Calu3 (cell line): ENCODE results near the gene DDTL. TPM values are rescaled to one million over a fixed set of nuclear protein-coding genes. Genes with fewer than 3 reads are reported as not detected.
"Not testable (repeated sequence)": the region's sequence is repeated elsewhere in the genome, so short reads cannot be mapped to it uniquely, and the experiment has no call there.

ENCODE experiments used
- BruUV-seq: library from RNA; stranded (reverse); fragments of 400-500 nt; replicated peaks from 2 replicates; lab custom pipeline; 2021; lab: Mats Ljungman, UMichigan
- CTCF ChIA-PET: fragments of 300-600 bp; sonication (Branson Sonifier 250); formaldehyde crosslinking; loops from one replicate; lab custom pipeline; 2022; ENCODE audit warnings: antibody characterized with exemption; lab: Charles Lee
- DNase-seq: peaks from one replicate; pipeline ENCODE4 v3.0.0; 2022
- H3K27ac Mint-ChIP-seq: one replicate; pipeline ENCODE4 v1.8.0; 2022; ENCODE audit warnings: mixed read lengths; ENCODE audit not compliant: unreplicated experiment
- H3K27me3 Mint-ChIP-seq: one replicate; pipeline ENCODE4 v1.8.0; 2022; ENCODE audit warnings: mixed read lengths; ENCODE audit not compliant: unreplicated experiment
- H3K36me3 Mint-ChIP-seq: one replicate; pipeline ENCODE4 v1.8.0; 2022; ENCODE audit warnings: mild to moderate bottlenecking, moderate library complexity, mixed read lengths; ENCODE audit not compliant: insufficient read depth, unreplicated experiment
- H3K4me1 Mint-ChIP-seq: one replicate; pipeline ENCODE4 v1.8.0; 2022; ENCODE audit warnings: mild to moderate bottlenecking, low read depth, mixed read lengths; ENCODE audit not compliant: unreplicated experiment
- H3K4me3 Mint-ChIP-seq: one replicate; pipeline ENCODE4 v1.8.0; 2022; ENCODE audit warnings: mild to moderate bottlenecking, low read depth, moderate library complexity, mixed read lengths; ENCODE audit not compliant: unreplicated experiment
- H3K9me3 Mint-ChIP-seq: one replicate; pipeline ENCODE4 v1.8.0; 2022; ENCODE audit warnings: low read depth, mixed read lengths; ENCODE audit not compliant: unreplicated experiment
- CTCF ChIP-seq: fragments of 200-600 bp; IDR thresholded peaks from one replicate; pipeline ENCODE4 v1.8.0; 2022; ENCODE audit warnings: antibody characterized with exemption; ENCODE audit not compliant: unreplicated experiment
- intact Hi-C: fragments of 100-400 bp; cut with micrococcal nuclease; formaldehyde crosslinking; loops from one replicate; pipeline ENCODE4 v1.10.0; 2022; ENCODE audit not compliant: unreplicated experiment
- total RNA-seq: library from RNA; stranded (reverse); gene quantifications from 2 replicates; pipeline ENCODE4 v1.2.3, GENCODE V29; 2022

DDTL gene
- total RNA-seq, 1 experiment from 2014 or later, result 3.4 TPM

DNA sequence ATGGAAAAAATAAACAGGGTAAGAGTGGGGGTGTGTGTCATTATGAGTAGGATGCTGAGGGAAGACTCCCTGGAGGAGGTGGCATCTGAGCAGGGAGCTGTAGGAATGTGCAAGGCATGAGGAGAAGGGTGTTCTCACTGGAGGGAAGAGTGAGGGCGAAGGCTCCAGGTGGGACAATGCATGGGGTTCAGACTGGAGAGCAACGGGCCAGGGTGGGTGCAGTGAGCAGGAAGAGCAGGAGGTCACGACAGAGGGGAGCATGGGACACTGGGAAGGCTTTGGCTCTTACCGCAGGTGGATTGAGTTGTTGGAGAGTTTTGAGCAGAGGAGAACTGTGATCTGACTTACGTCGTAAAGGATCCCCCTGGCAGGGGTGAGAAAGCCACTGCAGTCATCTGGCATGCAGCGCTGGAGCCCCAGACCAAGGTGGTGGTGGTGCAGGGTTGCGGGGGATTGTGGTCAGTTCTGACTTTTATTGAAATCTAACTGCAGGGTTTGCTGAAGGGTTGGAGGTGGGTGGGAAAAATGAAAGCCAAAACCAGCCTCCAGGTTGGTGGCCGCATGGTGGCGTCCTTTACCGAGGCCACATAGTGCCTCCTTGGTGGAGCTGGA lies 13.8 kb upstream of the DDTL start:
- H3K27me3 Mint-ChIP-seq, result peaks cover 12% of the 10 kb centered on the region
- H3K4me1 Mint-ChIP-seq, intact Hi-C loops, H3K4me3 Mint-ChIP-seq, H3K36me3 Mint-ChIP-seq, H3K9me3 Mint-ChIP-seq, DNase-seq, CTCF ChIA-PET, BruUV-seq, H3K27ac Mint-ChIP-seq: not testable (repeated sequence)

GRCh38 chr22:23953485-23953884 lies 13.2 kb upstream of the DDTL start:
- intact Hi-C loops, DNase-seq, BruUV-seq, H3K9me3 Mint-ChIP-seq, H3K4me3 Mint-ChIP-seq, H3K4me1 Mint-ChIP-seq, H3K27ac Mint-ChIP-seq, CTCF ChIA-PET, H3K36me3 Mint-ChIP-seq: not testable (repeated sequence)
- H3K27me3 Mint-ChIP-seq, result peaks cover 12% of the 10 kb centered on the region

DNA sequence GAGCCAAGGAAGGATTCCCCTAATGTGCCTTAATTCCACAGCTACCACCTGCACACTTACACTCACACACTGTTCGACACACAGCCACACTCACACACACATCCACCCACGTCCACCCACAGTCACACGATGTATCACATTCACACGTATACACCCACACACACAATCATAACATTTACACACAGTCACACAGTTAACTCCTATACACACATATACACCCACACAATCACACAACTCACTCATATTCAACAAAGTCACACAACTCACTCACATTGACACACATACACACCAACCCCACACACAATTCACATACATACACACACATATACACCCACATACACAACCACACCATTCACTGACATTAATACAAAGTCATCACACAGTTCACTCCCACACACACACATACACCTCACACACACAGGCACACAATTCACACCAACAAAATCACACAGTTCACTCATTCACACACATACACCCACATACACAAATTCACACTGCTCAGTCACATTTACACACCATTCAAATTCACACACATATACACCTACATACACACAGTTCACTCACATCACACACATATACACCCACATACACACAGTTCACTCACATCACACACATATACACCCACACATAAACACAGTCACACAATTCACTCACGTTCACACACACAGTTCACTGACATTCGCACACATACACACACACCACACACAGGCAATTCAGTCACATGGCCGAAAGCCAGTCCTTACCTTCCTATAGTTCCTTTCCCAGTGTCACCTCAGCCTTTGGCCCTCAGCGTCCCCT lies 12.3 kb upstream of the DDTL start:
- H3K36me3 Mint-ChIP-seq, H3K4me1 Mint-ChIP-seq, H3K9me3 Mint-ChIP-seq, intact Hi-C loops, CTCF ChIA-PET, BruUV-seq, H3K27ac Mint-ChIP-seq, H3K4me3 Mint-ChIP-seq, DNase-seq: not testable (repeated sequence)
- peaks cover 12% of the 10 kb centered on the region for H3K27me3 Mint-ChIP-seq

GRCh38 chr22:23954991-23955305 lies 11.7 kb upstream of the DDTL start:
- H3K4me1 Mint-ChIP-seq, H3K27ac Mint-ChIP-seq, H3K9me3 Mint-ChIP-seq, H3K4me3 Mint-ChIP-seq, CTCF ChIA-PET, DNase-seq, H3K36me3 Mint-ChIP-seq, BruUV-seq: not testable (repeated sequence)
- H3K27me3 Mint-ChIP-seq, result peaks cover 12% of the 10 kb centered on the region
- intact Hi-C loops, result loop anchor here (5.0 kb wide), 1 partner anchor 93 kb away; no protein-coding TSS in a partner anchor

DNA sequence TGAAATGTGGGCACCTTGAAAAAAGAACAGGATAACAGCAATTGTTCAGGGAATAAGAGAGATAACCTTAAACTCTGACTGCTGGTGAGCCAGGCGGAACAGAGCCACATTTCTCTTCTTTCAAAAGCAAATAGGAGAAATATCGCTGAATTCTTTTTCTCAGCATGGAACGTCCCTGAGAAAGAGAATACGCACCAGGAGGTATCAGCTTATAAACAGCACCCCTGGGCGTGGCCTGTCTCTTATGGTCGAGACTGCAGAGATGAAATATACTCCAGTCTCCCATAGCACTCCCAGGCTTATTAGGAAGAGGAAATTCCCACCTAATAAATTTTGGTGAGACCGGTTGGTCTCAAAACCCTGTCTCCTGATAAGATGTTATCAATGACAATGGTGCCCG lies 10.8 kb upstream of the DDTL start:
- peaks cover 12% of the 10 kb centered on the region for H3K27me3 Mint-ChIP-seq
- H3K27ac Mint-ChIP-seq, H3K36me3 Mint-ChIP-seq, H3K4me1 Mint-ChIP-seq, H3K4me3 Mint-ChIP-seq, H3K9me3 Mint-ChIP-seq, DNase-seq, BruUV-seq: not testable (repeated sequence)
- intact Hi-C loops, result loop anchor here (5.0 kb wide), 1 partner anchor 94 kb away; no protein-coding TSS in a partner anchor
- CTCF ChIA-PET, result interaction anchor here (0.7 kb wide), 1 partner anchor 62 kb away, joined by 5 read pairs; the partner anchor contains the start of gene MIF

- H3K9me3 Mint-ChIP-seq, H3K4me1 Mint-ChIP-seq, H3K27ac Mint-ChIP-seq, BruUV-seq, H3K4me3 Mint-ChIP-seq, H3K36me3 Mint-ChIP-seq: not testable (repeated sequence)
- CTCF ChIA-PET, result interaction anchor here (0.7 kb wide), 1 partner anchor 62 kb away, joined by 5 read pairs; the partner anchor contains the start of gene MIF
- H3K27me3 Mint-ChIP-seq, result peaks cover 12% of the 10 kb centered on the region
- DNase-seq, result peak; percentile 77
- TF ChIP-seq CTCF, result peak; percentile 91
- intact Hi-C loops, result loop anchor here (5.0 kb wide), 1 partner anchor 94 kb away; no protein-coding TSS in a partner anchor
Observed at GRCh38 chr22:23956301-23956900, 10.3 kb upstream of the DDTL start.

- DNase-seq, H3K36me3 Mint-ChIP-seq, H3K4me1 Mint-ChIP-seq, CTCF ChIA-PET, H3K27ac Mint-ChIP-seq, intact Hi-C loops, H3K27me3 Mint-ChIP-seq, H3K9me3 Mint-ChIP-seq, BruUV-seq, H3K4me3 Mint-ChIP-seq: not testable (repeated sequence)
Observed at GRCh38 chr22:23961084-23961771, 5.5 kb upstream of the DDTL start, which contains the start of gene GSTT2B. TSS of gene GSTT2B (minus strand) at chr22:23961195. CDS start at chr22:23961131, 64 bp downstream.

- H3K27me3 Mint-ChIP-seq, BruUV-seq, H3K4me3 Mint-ChIP-seq, CTCF ChIA-PET, DNase-seq, H3K9me3 Mint-ChIP-seq, H3K27ac Mint-ChIP-seq, intact Hi-C loops: not testable (repeated sequence)
- Mint-ChIP-seq H3K4me1 (peaks cover 19% of the 10 kb centered on the region), H3K36me3 (peaks cover 14% of the 10 kb centered on the region)
Observed at GRCh38 chr22:23966094-23966493, 594 bp upstream of the DDTL start.
